T-helper 17 cell (primary cell): ENCODE data around the gene RPL19. TPM values are rescaled to one million over a fixed set of nuclear protein-coding genes. Genes with fewer than 3 reads are reported as not detected.
"Not testable (repeated sequence)": the region's sequence is repeated elsewhere in the genome, so short reads cannot be mapped to it uniquely, and the experiment has no call there.

Experiments
- ATAC-seq: fragments of 150-1000 bp; cut with Tn5 transposase; 2 replicates; pipeline ENCODE4 v1.10.0; 2021; ENCODE audit warnings: mild to moderate bottlenecking, moderate library complexity
- DNase-seq, 3 donors: peaks; one replicate each; pipeline versions ENCODE4 v3.0.0 to v3.0.0-alpha.2; 2020 to 2021
- H3K9me3 ChIP-seq: one replicate; pipeline ENCODE4 v1.7.0; 2013; ENCODE audit warnings: low read length, mild to moderate bottlenecking; ENCODE audit not compliant: control insufficient read depth, poor library complexity, severe bottlenecking
- H3K27ac Mint-ChIP-seq: one replicate; pipeline ENCODE4 v1.8.0; 2022; ENCODE audit warnings: mild to moderate bottlenecking, moderate library complexity, mixed read lengths
- H3K27me3 Mint-ChIP-seq: one replicate; pipeline ENCODE4 v1.8.0; 2022; ENCODE audit warnings: mixed read lengths
- H3K36me3 Mint-ChIP-seq: one replicate; pipeline ENCODE4 v1.8.0; 2022; ENCODE audit warnings: low read depth, mixed read lengths
- H3K4me1 Mint-ChIP-seq: one replicate; pipeline ENCODE4 v1.8.0; 2022; ENCODE audit warnings: mild to moderate bottlenecking, mixed read lengths
- H3K4me3 Mint-ChIP-seq: one replicate; pipeline ENCODE4 v1.8.0; 2022; ENCODE audit warnings: mild to moderate bottlenecking, moderate library complexity, mixed read lengths
- total RNA-seq, 4 donors: library from RNA in 2 of 4; stranded (reverse) in 2 of 4; gene quantifications; one replicate each; pipeline ENCODE4 v1.2.3 and lab custom pipeline; 2022 to 2026

The RPL19 gene
- total RNA-seq, 2 donors from 2014 or later = 3,035 to 3,199 TPM

- no peaks in the 10 kb centered on the region for H3K9me3 ChIP-seq
- ATAC-seq (no peak), DNase-seq (no peak)
- H3K4me1 Mint-ChIP-seq = peaks cover 12% of the 10 kb centered on the region
- H3K27me3 Mint-ChIP-seq = peaks cover 34% of the 10 kb centered on the region
- peaks cover 5% of the 10 kb centered on the region for H3K36me3 Mint-ChIP-seq
- peak overlapping the region; percentile 8 for H3K27ac Mint-ChIP-seq
- H3K4me3 Mint-ChIP-seq = no peak overlapping the region
Observed at GRCh38 chr17:39166437-39167335, 33.4 kb upstream of the RPL19 start.

- Mint-ChIP-seq H3K27me3 (peaks cover 34% of the 10 kb centered on the region), H3K4me3 (no peak overlapping the region), H3K36me3 (peaks cover 5% of the 10 kb centered on the region), H3K27ac (peak overlapping the region; percentile 8), H3K4me1 (peaks cover 18% of the 10 kb centered on the region)
- no peak for ATAC-seq
- DNase-seq = no peak
- no peaks in the 10 kb centered on the region for H3K9me3 ChIP-seq
Observed at GRCh38 chr17:39167476-39167875, 32.6 kb upstream of the RPL19 start.

DNA sequence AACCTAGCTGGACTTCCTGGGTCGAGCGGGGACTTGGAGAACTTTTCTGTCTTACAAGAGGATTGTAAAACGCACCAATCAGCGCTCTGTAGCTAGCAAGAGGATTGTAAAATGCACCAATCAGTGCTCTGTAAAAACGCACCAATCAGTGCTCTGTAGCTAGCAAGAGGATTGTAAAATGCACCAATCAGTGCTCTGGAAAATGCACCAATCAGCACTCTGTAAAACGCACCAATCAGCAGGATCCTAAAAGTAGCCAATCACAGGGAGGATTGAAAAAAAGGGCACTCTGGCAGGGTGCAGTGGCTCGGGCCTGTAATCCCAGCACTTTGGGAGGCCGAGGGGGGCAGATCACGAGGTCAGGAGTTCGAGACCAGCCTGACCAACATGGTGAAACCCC is 31.6 kb upstream of the RPL19 start:
- ATAC-seq, H3K9me3 ChIP-seq, H3K36me3 Mint-ChIP-seq, H3K4me3 Mint-ChIP-seq, DNase-seq, H3K27ac Mint-ChIP-seq: not testable (repeated sequence)
- Mint-ChIP-seq H3K4me1 (peaks cover 19% of the 10 kb centered on the region), H3K27me3 (peaks cover 34% of the 10 kb centered on the region)

GRCh38 chr17:39169101-39169500 is 31.0 kb upstream of the RPL19 start:
- Mint-ChIP-seq H3K27me3 (peaks cover 30% of the 10 kb centered on the region), H3K4me1 (peaks cover 23% of the 10 kb centered on the region), H3K36me3 (peaks cover 5% of the 10 kb centered on the region), H3K4me3 (no peak overlapping the region), H3K27ac (no peak overlapping the region)
- no peaks in the 10 kb centered on the region for H3K9me3 ChIP-seq
- no peak for ATAC-seq
- DNase-seq = no peak

DNA sequence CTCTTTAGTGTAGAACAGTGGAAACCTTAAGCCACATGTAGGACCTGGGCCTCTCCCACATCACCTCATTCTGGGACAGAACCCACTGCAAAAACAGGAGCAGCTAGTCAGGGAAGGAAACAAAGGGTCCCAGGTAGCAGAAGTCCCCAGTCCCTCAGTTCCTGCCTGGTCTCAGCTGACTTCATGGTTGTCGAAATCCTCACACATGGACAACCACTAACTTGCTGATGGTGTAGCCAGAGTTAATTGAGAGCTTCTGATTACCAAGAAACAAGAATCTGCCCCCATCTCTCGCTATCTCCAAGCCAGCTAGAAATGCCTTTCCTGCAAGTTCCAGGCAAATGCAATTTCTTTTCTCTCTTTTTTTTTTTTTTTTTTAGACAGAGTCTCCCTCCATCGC is 30.6 kb upstream of the RPL19 start:
- DNase-seq (no peak), ATAC-seq (no peak)
- Mint-ChIP-seq H3K4me3 (no peak overlapping the region), H3K27ac (no peak overlapping the region), H3K36me3 (peaks cover 5% of the 10 kb centered on the region), H3K4me1 (peaks cover 21% of the 10 kb centered on the region), H3K27me3 (peaks cover 26% of the 10 kb centered on the region)
- H3K9me3 ChIP-seq = no peaks in the 10 kb centered on the region

DNA sequence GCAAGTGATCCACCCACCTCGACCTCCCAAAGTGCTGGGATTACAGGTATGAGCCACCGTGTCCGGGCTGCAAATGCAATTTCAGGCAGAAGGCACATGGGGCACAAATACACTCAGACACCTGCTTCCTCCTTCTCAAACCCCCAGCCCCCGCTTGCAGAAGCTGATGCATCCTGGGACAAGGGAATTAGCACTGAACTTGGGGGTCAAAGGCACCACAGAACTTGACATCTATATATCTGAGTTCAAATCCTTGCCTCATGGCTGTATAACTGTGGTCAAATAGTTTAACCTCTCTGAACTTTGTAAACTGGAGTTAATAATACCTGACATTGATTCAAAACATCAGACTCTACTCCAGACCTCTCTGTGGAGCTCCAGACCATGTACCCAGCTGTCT is 30.0 kb upstream of the RPL19 start:
- H3K9me3 ChIP-seq = no peaks in the 10 kb centered on the region
- ATAC-seq (no peak), DNase-seq (no peak)
- H3K4me1 Mint-ChIP-seq = peaks cover 16% of the 10 kb centered on the region
- H3K27me3 Mint-ChIP-seq = peaks cover 20% of the 10 kb centered on the region
- H3K4me3 Mint-ChIP-seq = no peak overlapping the region
- H3K27ac Mint-ChIP-seq = no peak overlapping the region
- peaks cover 2% of the 10 kb centered on the region for H3K36me3 Mint-ChIP-seq

- peaks cover 2% of the 10 kb centered on the region for H3K36me3 Mint-ChIP-seq
- H3K4me1 Mint-ChIP-seq = peaks cover 17% of the 10 kb centered on the region
- no peak for DNase-seq
- H3K4me3 Mint-ChIP-seq = no peak overlapping the region
- ATAC-seq = no peak
- peaks cover 19% of the 10 kb centered on the region for H3K27me3 Mint-ChIP-seq
- H3K9me3 ChIP-seq = no peaks in the 10 kb centered on the region
- no peak overlapping the region for H3K27ac Mint-ChIP-seq
Observed at GRCh38 chr17:39170558-39170957, 29.5 kb upstream of the RPL19 start.

- Mint-ChIP-seq H3K4me3 (no peak overlapping the region), H3K36me3 (peaks cover under 1% of the 10 kb centered on the region), H3K27me3 (peaks cover 7% of the 10 kb centered on the region), H3K4me1 (peaks cover 22% of the 10 kb centered on the region), H3K27ac (no peak overlapping the region)
- DNase-seq (no peak), ATAC-seq (no peak)
- H3K9me3 ChIP-seq = no peaks in the 10 kb centered on the region
Observed at GRCh38 chr17:39171933-39172332, 28.1 kb upstream of the RPL19 start.

- DNase-seq (no peak), ATAC-seq (no peak)
- H3K4me1 Mint-ChIP-seq = peaks cover 18% of the 10 kb centered on the region
- H3K27ac Mint-ChIP-seq = peak overlapping the region; percentile 2
- peaks cover 2% of the 10 kb centered on the region for H3K36me3 Mint-ChIP-seq
- H3K27me3 Mint-ChIP-seq = no peaks in the 10 kb centered on the region
- H3K4me3 Mint-ChIP-seq = no peak overlapping the region
- H3K9me3 ChIP-seq = no peaks in the 10 kb centered on the region
Observed at GRCh38 chr17:39173080-39173479, 27.0 kb upstream of the RPL19 start.

DNA sequence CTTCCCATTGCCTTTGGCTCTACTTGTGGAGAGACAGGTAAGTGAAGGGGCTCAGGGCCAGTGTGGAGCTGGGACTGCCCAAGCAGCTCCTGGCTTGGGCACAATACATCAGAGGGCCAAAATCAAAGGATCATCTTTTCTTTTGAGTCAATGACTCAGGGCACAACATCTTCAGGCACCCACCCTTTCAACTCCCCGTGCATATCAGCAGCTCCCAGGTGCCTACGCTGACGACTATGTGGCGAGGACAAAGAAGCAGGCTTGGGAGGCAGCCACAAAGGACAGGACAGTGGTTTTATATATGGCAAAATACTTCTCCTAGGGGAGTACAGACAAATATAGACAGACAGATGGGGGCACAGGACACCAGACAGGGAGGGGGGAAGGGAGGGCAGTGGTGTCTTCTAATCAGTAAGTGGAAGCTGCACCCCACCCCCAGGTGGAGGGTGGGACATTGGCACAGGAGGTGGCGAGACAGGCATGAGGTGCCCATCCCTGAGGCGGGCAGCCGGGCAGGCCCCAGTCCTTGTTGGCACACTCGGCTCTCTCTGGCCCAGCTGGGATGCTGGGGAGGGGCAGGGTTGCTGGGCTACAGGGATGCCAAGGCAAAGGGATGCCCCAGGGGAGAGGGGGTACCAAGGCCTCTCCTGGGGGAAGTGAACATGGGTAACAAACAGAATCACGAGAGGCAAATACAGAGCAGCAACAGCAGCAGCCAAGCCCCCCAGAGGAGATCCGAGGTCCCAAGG is 26.4 kb upstream of the RPL19 start:
- no peak for DNase-seq
- ATAC-seq = no peak
- H3K4me3 Mint-ChIP-seq = no peak overlapping the region
- no peaks in the 10 kb centered on the region for H3K27me3 Mint-ChIP-seq
- H3K4me1 Mint-ChIP-seq = peaks cover 18% of the 10 kb centered on the region
- H3K27ac Mint-ChIP-seq = peak overlapping the region; percentile 2
- H3K9me3 ChIP-seq = no peaks in the 10 kb centered on the region
- H3K36me3 Mint-ChIP-seq = peaks cover 2% of the 10 kb centered on the region

DNA sequence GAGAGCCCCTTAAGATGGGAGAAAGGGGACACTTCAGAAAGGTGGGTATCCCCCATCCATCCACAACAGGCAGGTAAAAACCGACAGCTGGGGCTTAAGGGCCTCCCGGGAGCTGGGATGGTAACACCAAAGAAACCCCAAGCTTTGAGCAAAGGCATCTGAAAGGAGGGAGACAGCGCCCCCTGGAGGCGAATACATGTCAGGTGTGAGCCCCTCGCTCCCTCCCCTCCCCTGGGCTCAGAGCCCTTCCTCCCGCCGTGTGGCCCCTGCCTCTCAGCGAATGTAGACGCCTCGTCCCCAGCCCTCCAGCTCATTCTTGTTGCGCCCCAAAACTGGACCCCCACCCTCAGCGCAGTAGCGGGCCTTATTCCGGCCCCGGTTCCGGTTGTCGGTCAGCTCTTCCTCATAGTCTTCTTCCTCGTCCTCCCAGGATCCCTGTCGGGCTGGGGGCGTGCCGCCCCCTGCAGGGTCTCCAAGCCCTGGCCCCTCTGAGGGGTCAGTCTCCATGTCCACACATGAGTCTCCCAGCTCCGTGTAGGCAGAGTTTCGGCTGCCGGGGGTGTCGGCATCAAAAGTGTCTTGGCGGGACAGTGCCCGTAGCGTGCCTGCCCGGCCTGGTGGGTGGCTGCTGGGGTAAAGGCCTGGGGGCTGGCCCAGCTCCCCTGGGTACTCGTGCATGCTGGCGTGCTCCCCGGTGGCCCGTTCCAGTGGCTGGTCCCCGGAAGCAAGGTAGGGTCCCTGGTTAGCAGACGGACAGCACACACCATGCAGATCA is 25.0 kb upstream of the RPL19 start:
- ATAC-seq (peak; percentile 87), DNase-seq (peak; percentile 54 to 71 (median 62))
- H3K4me1 Mint-ChIP-seq = peaks cover 18% of the 10 kb centered on the region
- peaks cover 2% of the 10 kb centered on the region for H3K36me3 Mint-ChIP-seq
- H3K27me3 Mint-ChIP-seq = no peaks in the 10 kb centered on the region
- no peak overlapping the region for H3K27ac Mint-ChIP-seq
- H3K4me3 Mint-ChIP-seq = peak overlapping the region; percentile 52
- H3K9me3 ChIP-seq = no peaks in the 10 kb centered on the region

DNA sequence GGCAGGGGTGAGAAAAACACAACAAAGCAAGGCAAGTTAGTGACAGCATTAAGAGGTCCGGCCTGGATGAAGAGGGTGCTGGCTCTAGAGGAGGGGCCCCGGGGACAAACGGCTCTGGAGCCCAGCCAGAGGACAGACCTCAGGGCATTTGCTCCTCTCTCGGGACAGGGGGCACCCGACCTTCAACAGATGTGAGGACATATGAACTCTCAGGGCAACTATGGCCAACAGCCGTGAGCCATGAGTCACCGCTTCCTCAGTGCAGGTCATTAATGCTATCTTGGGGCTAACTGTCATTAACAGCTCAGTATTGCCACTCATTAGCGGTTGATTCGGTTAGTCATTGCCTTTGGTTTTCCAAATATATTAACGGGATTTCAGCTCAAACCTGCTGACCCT is 24.4 kb upstream of the RPL19 start:
- H3K36me3 Mint-ChIP-seq = peaks cover 2% of the 10 kb centered on the region
- peaks cover 18% of the 10 kb centered on the region for H3K4me1 Mint-ChIP-seq
- no peaks in the 10 kb centered on the region for H3K27me3 Mint-ChIP-seq
- H3K4me3 Mint-ChIP-seq = no peak overlapping the region
- no peak for ATAC-seq
- no peak overlapping the region for H3K27ac Mint-ChIP-seq
- no peak for DNase-seq
- no peaks in the 10 kb centered on the region for H3K9me3 ChIP-seq

- Mint-ChIP-seq H3K27ac (no peak overlapping the region), H3K4me1 (peaks cover 13% of the 10 kb centered on the region), H3K27me3 (no peaks in the 10 kb centered on the region), H3K4me3 (no peak overlapping the region), H3K36me3 (peaks cover 2% of the 10 kb centered on the region)
- DNase-seq (no peak), ATAC-seq (no peak)
- no peaks in the 10 kb centered on the region for H3K9me3 ChIP-seq
Observed at GRCh38 chr17:39177256-39177655, 22.8 kb upstream of the RPL19 start.
